Activated CD8-positive, alpha-beta memory T cell treated with anti-CD3 and anti-CD28 coated beads for 4 hours (primary cell): ENCODE measurements around the gene TMEM74B.

Source experiments
- DNase-seq, 2 donors: peaks; one replicate each; pipeline ENCODE4 v3.0.0-alpha.2; 2020; ENCODE audit warnings: low read depth in 2 of 2

Gene TMEM74B

DNA sequence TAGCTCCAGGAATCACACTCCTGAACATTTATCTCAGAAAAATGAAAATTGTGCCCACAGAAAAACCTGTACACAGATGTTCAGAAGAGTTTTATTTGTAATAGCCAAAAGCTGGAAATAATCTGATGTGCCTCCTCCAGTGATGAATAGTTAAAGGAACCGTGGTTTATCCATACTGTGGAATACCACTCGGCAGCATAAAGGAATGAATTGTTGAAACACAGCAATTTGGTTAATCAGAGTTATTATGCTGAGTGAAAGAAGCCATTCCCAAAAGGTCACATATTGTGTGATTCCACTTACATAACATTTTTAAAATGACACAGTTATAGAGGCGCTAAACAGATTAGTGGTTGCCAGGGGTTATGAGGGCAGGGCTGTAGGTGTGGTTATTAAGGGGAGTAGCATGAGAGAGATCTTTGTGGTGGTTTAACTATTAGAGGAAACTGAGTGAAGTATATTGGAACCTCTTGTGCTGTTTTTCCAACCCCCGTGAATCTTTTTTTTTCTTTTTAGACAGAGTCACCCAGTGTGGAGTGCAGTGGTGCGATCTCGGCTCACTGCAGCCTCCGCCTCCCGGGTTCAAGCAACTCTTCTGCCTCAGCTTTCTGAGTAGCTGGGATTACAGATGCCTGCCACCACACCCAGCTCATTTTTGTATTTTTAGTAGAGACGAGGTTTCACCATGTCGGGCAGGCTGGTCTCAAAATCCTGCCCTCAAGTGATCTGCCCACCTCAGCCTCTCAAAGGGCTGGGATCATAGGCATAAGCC lies 40.2 kb downstream of the TMEM74B start:
- DNase-seq: no peak

- DNase-seq: no peak
These were observed 47.5 kb downstream of the TMEM74B start for GRCh38 chr20:1137236-1137635.

DNA sequence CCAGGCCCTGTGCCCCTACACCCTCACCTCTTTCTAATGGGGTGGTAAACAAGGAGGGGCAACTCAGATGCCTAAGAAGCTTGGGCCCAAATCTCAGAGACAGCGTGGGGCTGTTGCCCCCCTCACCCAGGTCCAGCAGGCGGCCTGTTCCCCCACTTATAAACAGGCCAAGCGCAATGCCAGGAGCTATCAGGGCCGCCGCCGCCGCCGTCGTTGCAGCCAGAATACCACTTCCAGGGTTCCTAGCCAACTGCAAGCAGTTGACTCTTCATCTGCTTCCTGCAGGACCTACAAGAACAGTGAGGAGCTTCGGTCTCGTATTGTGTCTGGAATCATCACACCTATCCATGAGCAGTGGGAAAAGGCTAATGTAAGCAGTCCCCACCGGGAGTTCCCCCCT lies 49.9 kb downstream of the TMEM74B start:
- DNase-seq: no peak

DNA sequence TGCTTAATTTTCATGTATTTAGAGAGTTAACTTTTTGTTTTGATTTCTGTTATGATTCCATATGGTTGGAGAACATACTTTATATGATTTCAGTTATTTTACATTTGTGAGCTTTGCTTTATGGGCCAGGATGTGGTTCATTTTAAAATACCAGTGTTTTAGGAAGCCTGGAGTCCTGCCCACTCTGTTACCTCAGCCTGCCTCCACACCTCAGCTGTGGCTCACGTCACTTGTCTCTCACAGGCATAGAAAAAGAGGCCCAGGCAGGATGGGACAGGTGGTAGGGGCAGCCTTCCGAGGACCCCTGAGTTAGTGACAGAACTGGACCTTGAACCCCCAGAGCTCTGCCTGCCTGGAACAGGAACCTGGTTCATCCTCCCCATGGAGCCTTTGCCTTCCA lies 50.4 kb downstream of the TMEM74B start:
- DNase-seq: no peak

DNA sequence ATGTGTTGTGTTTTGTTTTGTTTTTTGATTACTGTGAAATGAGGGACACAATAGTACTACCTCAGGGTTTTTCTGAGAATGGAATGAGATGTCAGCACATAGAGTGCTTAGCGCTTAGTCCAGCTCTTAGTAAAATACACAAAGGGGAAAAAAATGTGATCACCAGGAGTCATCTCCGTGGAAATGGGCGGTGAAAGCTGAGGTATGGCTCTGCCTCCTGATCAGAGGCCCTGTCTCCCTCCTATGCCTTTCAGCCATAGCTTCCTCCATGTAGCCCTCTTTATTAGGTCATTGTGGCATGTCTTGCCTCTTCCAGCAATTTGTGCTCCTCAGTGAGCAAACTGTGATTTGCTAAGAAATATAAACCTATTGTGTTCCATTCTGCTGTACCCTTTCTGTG lies 53.4 kb downstream of the TMEM74B start:
- no peak for DNase-seq

GRCh38 chr20:1130847-1131246 lies 53.9 kb downstream of the TMEM74B start:
- no peak for DNase-seq
